GM12878 (cell line): ENCODE results near the gene RAB7B. TPM values are rescaled to one million over a fixed set of nuclear protein-coding genes. Genes with fewer than 3 reads are reported as not detected.

Source experiments
- ATAC-seq: fragments of 200-7000 bp; cut with Tn5 transposase; 3 replicates; pipeline ENCODE4 v1.9.1; 2020; ENCODE audit warnings: mild to moderate bottlenecking, moderate library complexity
- BruUV-seq: library from RNA; stranded (reverse); fragments of 400-500 nt; replicated peaks from 2 replicates; lab custom pipeline; 2021; lab: Mats Ljungman, UMichigan
- CTCF ChIA-PET: fragments of 300-600 bp; sonication (Branson Sonifier 250); formaldehyde crosslinking; extraction: SDS; loops from one replicate; lab custom pipeline; 2021; ENCODE audit warnings: inconsistent platforms; lab: Yijun Ruan, JAX
- POLR2A ChIA-PET: fragments of 350-600 bp; formaldehyde crosslinking; extraction: SDS; loops from one replicate; lab custom pipeline; 2021; ENCODE audit warnings: inconsistent platforms; lab: Charles Lee
- RAD21 ChIA-PET: fragments of 300-600 bp; sonication (Branson Sonifier 250); formaldehyde crosslinking; loops from one replicate; lab custom pipeline; 2023; ENCODE audit warnings: antibody characterized with exemption; ENCODE audit not compliant: unreplicated experiment; lab: Charles Lee
- SMC1A ChIA-PET: fragments of 300-600 bp; sonication (Branson Sonifier 250); formaldehyde crosslinking; loops from one replicate; lab custom pipeline; 2023; ENCODE audit not compliant: unreplicated experiment, uncharacterized antibody; lab: Charles Lee
- DNase-seq: peaks from one replicate; pipeline ENCODE4 v3.0.0-alpha.2; 2011; ENCODE audit warnings: low read depth, low spot score
- FAIRE-seq: peaks from 3 replicates; lab custom pipeline; 2011; peaks lifted over from hg19 to GRCh38; lab: Jason Lieb, UNC
- H2AFZ ChIP-seq: 2 replicates; pipeline ENCODE4 v1.6.0; 2011; ENCODE audit warnings: low read depth, low read length, control low read depth; ENCODE audit not compliant: control insufficient read depth
- H3K27ac ChIP-seq: 2 replicates; pipeline ENCODE4 v1.5.1; 2011; ENCODE audit warnings: control low read depth; ENCODE audit not compliant: control insufficient read depth, insufficient read depth
- H3K27me3 ChIP-seq, 2 experiments: replicated peaks in 1 of 2; 2 replicates each; pipeline versions ENCODE4 v1.6.0 to v1.6.1; 2011; ENCODE audit warnings: low read length in 1 of 2; ENCODE audit not compliant: control insufficient read depth in 2 of 2, insufficient read depth in 2 of 2
- H3K36me3 ChIP-seq, 2 experiments: 2 replicates each; pipeline ENCODE4 v1.5.1; 2011; ENCODE audit warnings: low read length in 1 of 2; ENCODE audit not compliant: control insufficient read depth in 2 of 2, insufficient read depth in 2 of 2
- H3K4me1 ChIP-seq: 2 replicates; pipeline ENCODE4 v1.6.1; 2011; ENCODE audit warnings: mild to moderate bottlenecking, low read length, moderate library complexity, mixed read lengths; ENCODE audit not compliant: control insufficient read depth, insufficient read depth
- H3K4me2 ChIP-seq: 2 replicates; pipeline ENCODE4 v1.6.0; 2011; ENCODE audit warnings: control low read depth; ENCODE audit not compliant: control insufficient read depth, insufficient read depth
- H3K4me3 ChIP-seq: fragments of 200-600 bp; sonication (generic); 2 replicates; pipeline ENCODE4 v1.5.1; 2016
- H3K79me2 ChIP-seq: 2 replicates; pipeline ENCODE4 v1.6.0; 2011; ENCODE audit warnings: low read length; ENCODE audit not compliant: control insufficient read depth, insufficient read depth
- H3K9ac ChIP-seq: 2 replicates; pipeline ENCODE4 v1.8.0; 2011; ENCODE audit warnings: low read length, control low read depth, mixed read lengths; ENCODE audit not compliant: control insufficient read depth, insufficient read depth
- H3K9me3 ChIP-seq: replicated peaks from 3 replicates; pipeline ENCODE4 v1.5.1; 2011; ENCODE audit warnings: mild to moderate bottlenecking, low read length; ENCODE audit not compliant: control insufficient read depth, insufficient read depth
- H4K20me1 ChIP-seq: 2 replicates; pipeline ENCODE4 v1.6.0; 2011; ENCODE audit not compliant: control insufficient read depth, insufficient read depth
- CBX5 ChIP-seq: sonication (generic); IDR thresholded peaks from 2 replicates; pipeline ENCODE4 v1.6.1; 2016; ENCODE audit warnings: low read depth, moderate library complexity, mild to moderate bottlenecking, inconsistent platforms
- PAX8 ChIP-seq: fragments of 450-650 bp; IDR thresholded peaks from 2 replicates; pipeline ENCODE4 v1.6.1; 2017; ENCODE audit warnings: mild to moderate bottlenecking, moderate library complexity
- WGBS: methylation state at CpG from one replicate; pipeline ENCODE4 v1.1.6; 2016; ENCODE audit warnings: low lambda C conversion rate; ENCODE audit not compliant: insufficient replicate concordance, insufficient coverage; ENCODE audit errors: missing lambda C conversion rate; 5-methylcytosine and 5-hydroxymethylcytosine counted together
- in situ Hi-C: fragments of 300-500 bp; cut with MboI; formaldehyde crosslinking; loops from 9 replicates; pipeline ENCODE4 v1.14.3; 2018; ENCODE audit warnings: mixed read lengths
- intact Hi-C: fragments of 100-400 bp; cut with micrococcal nuclease; formaldehyde crosslinking; loops from one replicate; pipeline ENCODE4 v1.14.2; 2022; ENCODE audit not compliant: unreplicated experiment
- polyA plus RNA-seq, 11 experiments: library from polyadenylated mRNA; depleted of rRNA in 4 of 11; unstranded in 6 of 11; stranded (reverse) in 5 of 11; fragments of >200 nt; fragmentation: Nextera tagmentation in 4 of 11; fragmentation: Illumina TruSeq in 1 of 11; extraction: Ambion mirVana in 4 of 11; extraction: Trizol in 1 of 11; gene quantifications; 1 replicate in 1 of 11; 2 replicates in 10 of 11; pipeline versions ENCODE4 v1.2.1 to v1.2.3, GENCODE V29; 2011 to 2016; ENCODE audit warnings: inconsistent platforms in 2 of 11, missing spikeins in 2 of 11, low read depth in 1 of 11
- total RNA-seq, 4 experiments: library from RNA; depleted of rRNA in 3 of 4; stranded (reverse); fragments of >200 nt in 3 of 4; fragmentation: Illumina TruSeq in 1 of 4; extraction: Trizol in 1 of 4; gene quantifications; 2 replicates each; pipeline versions ENCODE4 v1.2.1 to v1.2.3, GENCODE V29; 2013 to 2021
- TF ChIP-seq, protein P1 (sequence below), 3 experiments: IDR thresholded peaks in 2 of 3; conservative IDR thresholded peaks in 1 of 3; 2 replicates each; pipeline ENCODE4 v1.5.1; 2011; ENCODE audit warnings: low read depth in 3 of 3, low read length in 3 of 3, mild to moderate bottlenecking in 3 of 3, control low read depth in 2 of 3, moderate library complexity in 2 of 3, inconsistent platforms in 1 of 3, mixed read lengths in 1 of 3; ENCODE audit not compliant: control insufficient read depth in 2 of 3, insufficient read depth in 1 of 3; ENCODE audit errors: extremely low read depth in 1 of 3

The RAB7B gene
- total and polyA plus RNA-seq, 10 of the 15 experiments (the other 5 are each of a cell fraction or from before 2014, with no cell fraction given), result 0.09 TPM; not detected in 9

DNA sequence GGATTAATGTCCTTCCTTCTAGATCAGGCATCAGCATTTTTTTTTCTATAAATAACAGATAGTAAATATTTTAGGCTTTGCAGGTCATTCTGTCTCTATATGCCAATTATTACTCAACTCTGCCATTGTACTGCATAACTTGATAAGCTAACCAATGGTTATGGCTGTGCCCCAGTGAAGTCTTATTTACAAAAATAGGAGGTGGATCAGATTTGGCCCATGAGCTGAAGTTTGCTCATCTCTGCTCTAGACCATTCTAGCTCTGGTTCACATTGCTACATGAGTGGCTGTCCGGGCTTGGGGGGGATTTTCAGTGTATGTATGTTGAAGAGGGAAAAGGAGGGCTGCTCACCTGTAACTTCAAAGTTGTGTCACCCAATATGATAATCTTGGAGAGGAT is 10.1 kb downstream of the RAB7B start:
- ChIA-PET RAD21 (no interaction called here), SMC1A (interaction anchor here (0.8 to 2.3 kb wide), 3 partner anchors 38 to 117 kb away, joined by 3 to 6 read pairs (median 3); no protein-coding TSS in a partner anchor), CTCF (interaction anchor here (1.2 to 2.9 kb wide), 3 partner anchors 9 to 37 kb away, joined by 6 to 11 read pairs (median 7); no protein-coding TSS in a partner anchor), POLR2A (no interaction called here)
- 6% methylated on average over 1 of the region's 1 CpG for WGBS
- H3K27ac ChIP-seq, result no peak overlapping the region
- H3K4me2 ChIP-seq, result no peak overlapping the region
- TF ChIP-seq CBX5 (no peak), PAX8 (no peak)
- TF ChIP-seq, protein P1, sequence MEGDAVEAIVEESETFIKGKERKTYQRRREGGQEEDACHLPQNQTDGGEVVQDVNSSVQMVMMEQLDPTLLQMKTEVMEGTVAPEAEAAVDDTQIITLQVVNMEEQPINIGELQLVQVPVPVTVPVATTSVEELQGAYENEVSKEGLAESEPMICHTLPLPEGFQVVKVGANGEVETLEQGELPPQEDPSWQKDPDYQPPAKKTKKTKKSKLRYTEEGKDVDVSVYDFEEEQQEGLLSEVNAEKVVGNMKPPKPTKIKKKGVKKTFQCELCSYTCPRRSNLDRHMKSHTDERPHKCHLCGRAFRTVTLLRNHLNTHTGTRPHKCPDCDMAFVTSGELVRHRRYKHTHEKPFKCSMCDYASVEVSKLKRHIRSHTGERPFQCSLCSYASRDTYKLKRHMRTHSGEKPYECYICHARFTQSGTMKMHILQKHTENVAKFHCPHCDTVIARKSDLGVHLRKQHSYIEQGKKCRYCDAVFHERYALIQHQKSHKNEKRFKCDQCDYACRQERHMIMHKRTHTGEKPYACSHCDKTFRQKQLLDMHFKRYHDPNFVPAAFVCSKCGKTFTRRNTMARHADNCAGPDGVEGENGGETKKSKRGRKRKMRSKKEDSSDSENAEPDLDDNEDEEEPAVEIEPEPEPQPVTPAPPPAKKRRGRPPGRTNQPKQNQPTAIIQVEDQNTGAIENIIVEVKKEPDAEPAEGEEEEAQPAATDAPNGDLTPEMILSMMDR (IDR thresholded peaks at IDR 0.05 in 2 of 3, conservative IDR thresholded peaks at IDR 0.05 in 1 of 3; ENCODE audit: control insufficient read depth in 2 of 3, extremely low read depth in 1 of 3, insufficient read depth in 1 of 3, low read depth in 3 of 3, low read length in 3 of 3), result no peak
- no peak overlapping the region for H3K9ac ChIP-seq
- ATAC-seq (no peak), DNase-seq (no peak), FAIRE-seq (no peak)
- H3K4me1 ChIP-seq, result no peaks in the 10 kb centered on the region
- H3K27me3 ChIP-seq, result peaks cover 4 to 6% of the 10 kb centered on the region in 2 experiments
- no peaks in the 10 kb centered on the region for H3K36me3 ChIP-seq
- intact Hi-C loops, result no loop called here
- no peak overlapping the region for H2AFZ ChIP-seq
- no peak overlapping the region for H3K4me3 ChIP-seq
- no peaks in the 10 kb centered on the region for H3K79me2 ChIP-seq
- in situ Hi-C loops, result no loop called here
- H4K20me1 ChIP-seq, result no peaks in the 10 kb centered on the region
- no TSS peak for BruUV-seq
- no peaks in the 10 kb centered on the region; the same call in 2 of the 3 replicates for H3K9me3 ChIP-seq
